Skin of body (tissue), 3 donors: ENCODE measurements around the gene G6PD. TPM values are rescaled to one million over a fixed set of nuclear protein-coding genes. Genes with fewer than 3 reads are reported as not detected.

Experiments
- DNase-seq: peaks from one replicate; lab custom pipeline; 2025; lab: John Stamatoyannopoulos, UW
- small RNA-seq: library from RNA; depleted of rRNA; stranded (forward); fragments of <200 nt; gene quantifications from one replicate; pipeline ENCODE3, GENCODE V24; 2014; ENCODE audit warnings: low replicate concordance
- total RNA-seq: library from RNA; depleted of rRNA; stranded (reverse); fragments of >200 nt; gene quantifications from one replicate; pipeline ENCODE4 v1.2.3, GENCODE V29; 2014

G6PD gene
- total RNA-seq, 1 donor from 2014 or later: 19.5 TPM

- DNase-seq: no peak
These were observed 58.9 kb downstream of the G6PD start for GRCh38 chrX:154487518-154488290.

GRCh38 chrX:154486396-154487207 lies 60.0 kb downstream of the G6PD start, which contains the start of gene UBL4A:
TSS of gene UBL4A (minus strand) at chrX:154486615. CDS start at chrX:154486584, 31 bp downstream.
- DNase-seq: peak; percentile 4

GRCh38 chrX:154486052-154486395 lies 60.6 kb downstream of the G6PD start:
- DNase-seq: no peak

- no peak for DNase-seq
These were observed 61.2 kb downstream of the G6PD start for GRCh38 chrX:154485150-154486051.

- DNase-seq: no peak
These were observed 62.1 kb downstream of the G6PD start for GRCh38 chrX:154484255-154485149.

GRCh38 chrX:154483325-154483724 lies 63.3 kb downstream of the G6PD start:
- no peak for DNase-seq

GRCh38 chrX:154482786-154483185 lies 63.9 kb downstream of the G6PD start:
- DNase-seq: no peak

GRCh38 chrX:154481911-154482601 lies 64.6 kb downstream of the G6PD start:
- no peak for DNase-seq

Small RNA genes lying within 50 kb of the gene (small RNA-seq; reads per million reads assigned to genes)
- gene RN7SL697P: not detected

Other genes starting within 250 kb of the G6PD start
- gene FLNA, start 172.2 kb downstream of the G6PD start, total RNA-seq: 397 TPM
- gene EMD, start 167.6 kb downstream of the G6PD start, total RNA-seq: 24.0 TPM
- 3,686 TPM for gene RPL10, start 148.5 kb downstream of the G6PD start, total RNA-seq
- 10.8 TPM for gene DNASE1L1, start 137.6 kb downstream of the G6PD start, total RNA-seq
- 18.3 TPM for gene TAFAZZIN, start 135.3 kb downstream of the G6PD start, total RNA-seq
- gene ATP6AP1, start 118.2 kb downstream of the G6PD start, total RNA-seq: 30.3 TPM
- gene GDI1, start 109.7 kb downstream of the G6PD start, total RNA-seq: 58.2 TPM
- 20.4 TPM for gene FAM50A, start 102.7 kb downstream of the G6PD start, total RNA-seq
- gene PLXNA3, start 88.6 kb downstream of the G6PD start, total RNA-seq: 23.6 TPM
- gene LAGE3, start 67.6 kb downstream of the G6PD start, total RNA-seq: 5.2 TPM
- 19.4 TPM for gene UBL4A, start 60.2 kb downstream of the G6PD start, total RNA-seq
- 9.0 TPM for gene SLC10A3, start 56.2 kb downstream of the G6PD start, total RNA-seq
- 13.7 TPM for gene FAM3A, start 30.6 kb downstream of the G6PD start, total RNA-seq
- gene IKBKG, start 774 bp upstream of the G6PD start, total RNA-seq: 5.4 TPM
- not detected for gene CTAG1A, start 38.3 kb upstream of the G6PD start, total RNA-seq
- not detected for gene CTAG1B, start 72.4 kb upstream of the G6PD start, total RNA-seq
- not detected for gene CTAG2, start 106.7 kb upstream of the G6PD start, total RNA-seq
- gene GAB3, start 204.2 kb upstream of the G6PD start, total RNA-seq: 4.5 TPM
- gene DKC1, start 216.0 kb upstream of the G6PD start, total RNA-seq: 27.2 TPM